Lower leg skin (tissue), 4 donors: ENCODE results near the gene PDLIM5. TPM values are rescaled to one million over a fixed set of nuclear protein-coding genes. Genes with fewer than 3 reads are reported as not detected.

ENCODE experiments used
- DNase-seq, 2 donors: peaks; one replicate each; pipeline ENCODE4 v3.0.0-alpha.2; 2019; ENCODE audit warnings: low spot score in 2 of 2
- H3K4me3 ChIP-seq: fragments of 200-600 bp; sonication (generic); 2 replicates; pipeline ENCODE4 v1.5.1; 2017; ENCODE audit warnings: mild to moderate bottlenecking, low read depth; ENCODE audit not compliant: poor library complexity, severe bottlenecking
- CTCF ChIP-seq, 3 donors: fragments of 450-650 bp; IDR thresholded peaks; one replicate each; pipeline ENCODE4 v1.5.1; 2016; ENCODE audit warnings: antibody characterized with exemption in 3 of 3, mild to moderate bottlenecking in 3 of 3, moderate library complexity in 2 of 3
- POLR2A ChIP-seq, 2 donors: fragments of 450-650 bp; IDR thresholded peaks; one replicate each; pipeline ENCODE4 v1.6.1; 2016 to 2017; ENCODE audit warnings: antibody characterized with exemption in 2 of 2, mild to moderate bottlenecking in 1 of 2, moderate library complexity in 1 of 2
- WGBS, 2 donors: methylation state at CpG; one replicate each; pipeline ENCODE4 v1.1.5; 2018; 5-methylcytosine and 5-hydroxymethylcytosine counted together
- intact Hi-C: fragments of 100-400 bp; cut with DNase I; formaldehyde crosslinking; loops from one replicate; pipeline ENCODE4 v1.15.0; 2023; ENCODE audit warnings: low total_unique reads
- total RNA-seq, 4 donors: library from RNA; depleted of rRNA; stranded (reverse); fragments of >200 nt; gene quantifications; one replicate each; pipeline ENCODE4 v1.1.0, GENCODE V29; 2016

Gene PDLIM5
- total RNA-seq, 4 donors from 2014 or later = 65.8 to 81.4 (median 72.0) TPM

- intact Hi-C loops = no loop called here
- TF ChIP-seq POLR2A (IDR thresholded peaks at IDR 0.05) (no peak), CTCF (IDR thresholded peaks at IDR 0.05) (no peak)
- H3K4me3 ChIP-seq = no peak overlapping the region
- no peak for DNase-seq
- 9 to 10% methylated on average over 16 of the region's 16 CpGs for WGBS, 2 donors
Measured at GRCh38 chr4:94451051-94451694, 569 bp upstream of the PDLIM5 start.

GRCh38 chr4:94452476-94453371, 982 bp downstream of the PDLIM5 start:
- DNase-seq = peak; percentile 87 to 96
- H3K4me3 ChIP-seq = peak overlapping the region; percentile 95
- no peak for TF ChIP-seq CTCF (IDR thresholded peaks at IDR 0.05)
- no peak for TF ChIP-seq POLR2A (IDR thresholded peaks at IDR 0.05)
- intact Hi-C loops = no loop called here
- whole genome bisulfite sequencing, 2 donors = 0 to 2% methylated on average over 26 of the region's 26 CpGs

GRCh38 chr4:94453391-94453963, 1.7 kb downstream of the PDLIM5 start:
- no peak overlapping the region for H3K4me3 ChIP-seq
- intact Hi-C loops = no loop called here
- no peak for TF ChIP-seq CTCF (IDR thresholded peaks at IDR 0.05)
- TF ChIP-seq POLR2A (IDR thresholded peaks at IDR 0.05) = no peak
- no peak for DNase-seq
- WGBS, 2 donors = 48 to 54% methylated on average over 7 of the region's 7 CpGs

- WGBS, 2 donors = 39 to 47% methylated on average over 2 of the region's 2 CpGs
- H3K4me3 ChIP-seq = no peak overlapping the region
- DNase-seq = no peak
- intact Hi-C loops = no loop called here
- TF ChIP-seq CTCF (IDR thresholded peaks at IDR 0.05) (no peak), POLR2A (IDR thresholded peaks at IDR 0.05) (no peak)
Measured at GRCh38 chr4:94454405-94454804, 2.7 kb downstream of the PDLIM5 start.

- DNase-seq = peak; percentile 73 to 93
- TF ChIP-seq CTCF (IDR thresholded peaks at IDR 0.05) (no peak), POLR2A (IDR thresholded peaks at IDR 0.05) (no peak)
- intact Hi-C loops = no loop called here
- WGBS, 2 donors = 23 to 27% methylated on average over 3 of the region's 3 CpGs
- no peak overlapping the region for H3K4me3 ChIP-seq
Measured at GRCh38 chr4:94455081-94455480, 3.3 kb downstream of the PDLIM5 start.
